Kidney (tissue), 14 donors: ENCODE results near the gene VAT1L. TPM values are rescaled to one million over a fixed set of nuclear protein-coding genes. Genes with fewer than 3 reads are reported as not detected.

Experiments used
- DNase-seq, 5 donors: peaks; one replicate each; pipeline ENCODE4 v3.0.0-alpha.2; 2013 to 2020
- FAIRE-seq: peaks from 2 replicates; lab custom pipeline; 2012; peaks lifted over from hg19 to GRCh38; lab: Jason Lieb, UNC
- H3K27ac ChIP-seq, 2 donors: one replicate each; pipeline ENCODE4 v1.7.0; 2013; ENCODE audit warnings: low read depth in 2 of 2, low read length in 2 of 2, inconsistent platforms in 1 of 2
- H3K27me3 ChIP-seq: one replicate; pipeline ENCODE4 v1.7.1; 2013; ENCODE audit warnings: low read length, inconsistent platforms; ENCODE audit not compliant: control insufficient read depth, insufficient read depth
- H3K36me3 ChIP-seq, 3 donors: one replicate each; pipeline versions ENCODE4 v1.7.0 to v1.7.1; 2013; ENCODE audit warnings: low read length in 3 of 3, control low read depth in 1 of 3, inconsistent platforms in 1 of 3; ENCODE audit not compliant: insufficient read depth in 3 of 3, control insufficient read depth in 2 of 3
- H3K4me1 ChIP-seq, 3 donors: one replicate each; pipeline versions ENCODE4 v1.7.0 to v1.7.1; 2013; ENCODE audit warnings: low read length in 3 of 3, inconsistent platforms in 1 of 3, low read depth in 1 of 3; ENCODE audit not compliant: control insufficient read depth in 2 of 3, insufficient read depth in 2 of 3
- H3K4me3 ChIP-seq, 3 donors: one replicate each; pipeline versions ENCODE4 v1.7.0 to v1.8.1; 2013; ENCODE audit warnings: low read length in 3 of 3, control low read depth in 1 of 3, inconsistent platforms in 1 of 3
- H3K9ac ChIP-seq, 3 donors: one replicate each; pipeline versions ENCODE4 v1.7.0 to v1.7.1; 2013; ENCODE audit warnings: low read length in 3 of 3, control low read depth in 1 of 3, inconsistent platforms in 1 of 3
- H3K9me3 ChIP-seq, 3 donors: one replicate each; pipeline versions ENCODE4 v1.7.0 to v1.7.1; 2013; ENCODE audit warnings: low read length in 3 of 3, control low read depth in 1 of 3, inconsistent platforms in 1 of 3; ENCODE audit not compliant: control insufficient read depth in 2 of 3, insufficient read depth in 1 of 3
- CTCF ChIP-seq: IDR thresholded peaks from 3 replicates; pipeline ENCODE4 v1.5.1; 2012; ENCODE audit warnings: mild to moderate bottlenecking, moderate library complexity, borderline replicate concordance; ENCODE audit not compliant: insufficient read depth; ENCODE audit errors: extremely low read depth
- intact Hi-C: fragments of 100-400 bp; cut with DNase I; formaldehyde crosslinking; loops from one replicate; pipeline ENCODE4 v1.11.1; 2022
- polyA plus RNA-seq: library from polyadenylated mRNA; stranded (reverse); fragments of 350-450 nt; fragmentation: Illumina TruSeq; extraction: RNeasy Lipid Tissue Mini Kit (QIAGEN cat#74804); gene quantifications from one replicate; pipeline ENCODE4 v1.2.3, GENCODE V29; 2014; ENCODE audit warnings: low read depth, low replicate concordance; ENCODE audit not compliant: insufficient read depth
- total RNA-seq: library from RNA; stranded (reverse); fragmentation: NEBNext Ultra II Directional; extraction: Animal tissue kit (Norgen Biotek cat#: 25700); gene quantifications from one replicate; pipeline ENCODE4 v1.2.1, GENCODE V29; 2021
- donor health status: control.
- donor health status: control.
- donor health status: control.
- donor health status: control.
- donor health status: control.
- donor health status: DM: yes; HTN: yes; CAD: no.
- donor health status: Normal renal cell carcinoma (clear cell type).

VAT1L gene
- total and polyA plus RNA-seq, 2 donors from 2014 or later, result 0.85 to 4.5 TPM

- Histone ChIP-seq H3K9me3 (no peaks in the 10 kb centered on the region), H3K27me3 (no peaks in the 10 kb centered on the region), H3K9ac (no peak overlapping the region), H3K36me3 (no peaks in the 10 kb centered on the region), H3K4me3 (no peak overlapping the region), H3K27ac (no peak overlapping the region), H3K4me1 (no peaks in the 10 kb centered on the region)
- FAIRE-seq (no peak), DNase-seq (no peak)
- intact Hi-C loops, result no loop called here
- no peak for TF ChIP-seq CTCF
Observed at GRCh38 chr16:77890075-77890474, 101.7 kb downstream of the VAT1L start.

DNA sequence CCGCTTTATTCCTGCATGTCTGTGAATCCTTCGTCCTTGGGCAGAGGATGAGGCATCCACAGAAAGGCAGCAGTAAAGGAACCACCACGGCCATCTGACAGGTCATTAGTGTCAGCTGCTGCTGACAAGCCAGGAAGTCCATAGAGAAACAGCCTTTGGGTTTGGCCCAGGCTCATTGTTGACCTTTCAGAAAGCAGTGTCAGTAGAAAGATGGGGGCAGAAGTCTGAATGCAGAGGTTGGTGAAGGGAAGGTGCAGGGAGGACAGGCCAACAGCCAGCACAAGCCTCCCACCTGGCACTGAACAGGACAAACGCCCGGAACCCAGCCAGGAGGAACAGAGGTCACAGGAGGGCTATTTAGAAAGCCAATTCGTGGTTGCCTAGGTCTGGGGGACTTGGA, 105.8 kb downstream of the VAT1L start:
- H3K27ac ChIP-seq, result no peak overlapping the region
- peaks cover 0 to 3% (median 0%) of the 10 kb centered on the region in 3 donors for H3K4me1 ChIP-seq
- no peaks in the 10 kb centered on the region for H3K9me3 ChIP-seq
- intact Hi-C loops, result no loop called here
- FAIRE-seq, result no peak
- TF ChIP-seq CTCF, result no peak
- H3K9ac ChIP-seq, result no peak overlapping the region
- no peaks in the 10 kb centered on the region for H3K27me3 ChIP-seq
- H3K4me3 ChIP-seq, result no peak overlapping the region
- no peak for DNase-seq
- no peaks in the 10 kb centered on the region for H3K36me3 ChIP-seq

GRCh38 chr16:77895962-77896361, 107.6 kb downstream of the VAT1L start:
- no peak overlapping the region for H3K9ac ChIP-seq
- FAIRE-seq (no peak), DNase-seq (no peak)
- no peak overlapping the region for H3K27ac ChIP-seq
- no peaks in the 10 kb centered on the region for H3K36me3 ChIP-seq
- no peaks in the 10 kb centered on the region for H3K27me3 ChIP-seq
- peaks cover 0 to 3% (median 0%) of the 10 kb centered on the region in 3 donors for H3K4me1 ChIP-seq
- intact Hi-C loops, result no loop called here
- no peaks in the 10 kb centered on the region for H3K9me3 ChIP-seq
- TF ChIP-seq CTCF, result no peak
- H3K4me3 ChIP-seq, result no peak overlapping the region
